ENCODE measurements around the gene GUCY2C.

Gene GUCY2C

DNA sequence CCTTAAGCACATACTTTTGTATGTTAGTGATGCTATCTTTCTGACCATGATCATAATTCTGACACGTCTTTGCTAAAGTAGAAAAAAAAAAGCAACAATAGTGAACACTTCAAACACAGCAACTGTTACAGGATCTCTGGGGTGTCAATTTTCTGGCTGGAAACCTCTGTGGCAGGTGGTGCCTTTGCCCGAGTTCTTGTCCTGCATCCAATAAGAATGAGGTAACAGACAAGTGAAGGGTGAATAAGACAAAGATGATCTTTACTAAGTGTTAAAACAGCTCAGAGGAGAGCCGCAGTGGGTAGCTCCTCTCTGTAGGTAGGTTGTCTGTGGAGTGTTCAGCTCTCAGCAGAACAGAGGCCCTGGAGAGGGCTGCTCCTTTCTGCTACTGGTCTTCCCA lies 107.8 kb downstream of the GUCY2C start:
- no peaks in the 10 kb centered on the region for H3K27me3 ChIP-seq
- no peak for DNase-seq
- TF ChIP-seq, protein P1, sequence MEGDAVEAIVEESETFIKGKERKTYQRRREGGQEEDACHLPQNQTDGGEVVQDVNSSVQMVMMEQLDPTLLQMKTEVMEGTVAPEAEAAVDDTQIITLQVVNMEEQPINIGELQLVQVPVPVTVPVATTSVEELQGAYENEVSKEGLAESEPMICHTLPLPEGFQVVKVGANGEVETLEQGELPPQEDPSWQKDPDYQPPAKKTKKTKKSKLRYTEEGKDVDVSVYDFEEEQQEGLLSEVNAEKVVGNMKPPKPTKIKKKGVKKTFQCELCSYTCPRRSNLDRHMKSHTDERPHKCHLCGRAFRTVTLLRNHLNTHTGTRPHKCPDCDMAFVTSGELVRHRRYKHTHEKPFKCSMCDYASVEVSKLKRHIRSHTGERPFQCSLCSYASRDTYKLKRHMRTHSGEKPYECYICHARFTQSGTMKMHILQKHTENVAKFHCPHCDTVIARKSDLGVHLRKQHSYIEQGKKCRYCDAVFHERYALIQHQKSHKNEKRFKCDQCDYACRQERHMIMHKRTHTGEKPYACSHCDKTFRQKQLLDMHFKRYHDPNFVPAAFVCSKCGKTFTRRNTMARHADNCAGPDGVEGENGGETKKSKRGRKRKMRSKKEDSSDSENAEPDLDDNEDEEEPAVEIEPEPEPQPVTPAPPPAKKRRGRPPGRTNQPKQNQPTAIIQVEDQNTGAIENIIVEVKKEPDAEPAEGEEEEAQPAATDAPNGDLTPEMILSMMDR (IDR thresholded peaks at IDR 0.05; ENCODE audit: low read depth, low read length) = no peak
- no peaks in the 10 kb centered on the region for H3K36me3 ChIP-seq
- no peak overlapping the region for H3K4me3 ChIP-seq (ENCODE audit: low read depth, low read length)
- H3K4me1 ChIP-seq = no peaks in the 10 kb centered on the region
- H3K9me3 ChIP-seq = no peaks in the 10 kb centered on the region

DNA sequence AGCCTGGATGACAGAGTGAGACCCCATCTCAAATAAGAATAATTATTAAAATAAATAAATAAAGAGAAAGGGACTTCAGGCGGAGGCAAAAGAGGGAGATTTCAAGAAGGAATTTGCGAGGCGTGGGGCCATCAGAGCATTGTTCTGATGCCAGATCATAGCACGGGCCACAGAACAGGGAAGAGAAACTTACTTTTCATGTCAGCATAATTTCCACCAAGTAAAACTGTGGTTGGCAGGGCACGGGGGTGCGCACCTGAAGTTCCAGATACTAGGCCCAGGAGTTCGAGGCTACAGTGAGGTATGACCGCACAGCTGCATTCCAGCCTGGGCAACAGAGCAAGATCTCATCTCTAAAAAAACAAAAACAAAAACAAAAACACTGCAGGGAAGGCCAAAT lies 117.8 kb downstream of the GUCY2C start:
- no peaks in the 10 kb centered on the region for H3K36me3 ChIP-seq
- TF ChIP-seq, protein P1 (IDR thresholded peaks at IDR 0.05; ENCODE audit: low read depth, low read length) = no peak
- H3K4me1 ChIP-seq = no peaks in the 10 kb centered on the region
- no peak overlapping the region for H3K4me3 ChIP-seq (ENCODE audit: low read depth, low read length)
- DNase-seq = no peak
- no peaks in the 10 kb centered on the region for H3K27me3 ChIP-seq
- H3K9me3 ChIP-seq = no peaks in the 10 kb centered on the region

DNA sequence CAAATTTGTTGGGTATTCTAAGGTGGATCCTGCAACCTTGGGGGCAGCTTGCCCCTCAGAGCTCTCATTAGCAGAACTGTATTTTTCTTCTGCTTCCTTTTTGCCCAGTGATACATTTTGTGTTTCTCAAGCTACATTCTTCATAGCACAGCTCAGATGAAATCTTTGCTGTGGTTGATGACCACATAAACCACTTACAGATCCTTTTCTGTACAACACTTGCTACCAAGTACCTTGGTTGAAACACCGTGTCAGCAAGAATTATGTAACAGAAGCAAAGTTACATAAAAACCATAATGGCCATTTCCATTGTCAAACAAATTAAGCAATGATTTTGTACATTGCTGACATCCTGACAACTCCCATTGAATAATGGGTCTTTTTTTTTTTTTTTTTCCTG lies 119.1 kb downstream of the GUCY2C start:
- no peaks in the 10 kb centered on the region for H3K27me3 ChIP-seq
- no peak overlapping the region for H3K4me3 ChIP-seq (ENCODE audit: low read depth, low read length)
- no peaks in the 10 kb centered on the region for H3K9me3 ChIP-seq
- H3K4me1 ChIP-seq = no peaks in the 10 kb centered on the region
- H3K36me3 ChIP-seq = no peaks in the 10 kb centered on the region
- TF ChIP-seq, protein P1 (IDR thresholded peaks at IDR 0.05; ENCODE audit: low read depth, low read length) = no peak
- no peak for DNase-seq

DNA sequence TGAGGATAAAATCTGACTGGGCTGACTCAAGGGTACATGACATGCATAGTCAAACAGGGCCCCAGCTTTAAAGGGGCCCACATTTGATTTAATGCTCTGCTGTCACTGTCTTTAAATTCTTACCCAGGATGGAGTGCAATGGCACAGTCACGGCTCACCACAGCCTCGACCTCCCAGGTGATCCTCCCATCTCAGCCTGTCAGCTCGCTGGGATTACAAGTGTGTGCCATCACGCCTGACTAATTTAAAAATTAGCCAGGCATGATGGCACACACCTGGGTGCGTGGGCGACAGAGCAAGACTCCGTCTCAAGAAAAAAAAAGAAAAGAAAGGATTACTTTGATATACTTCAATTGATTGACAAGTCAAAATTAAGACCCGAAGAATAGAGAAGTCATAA lies 119.5 kb downstream of the GUCY2C start:
- TF ChIP-seq, protein P1 (IDR thresholded peaks at IDR 0.05; ENCODE audit: low read depth, low read length) = no peak

DNA sequence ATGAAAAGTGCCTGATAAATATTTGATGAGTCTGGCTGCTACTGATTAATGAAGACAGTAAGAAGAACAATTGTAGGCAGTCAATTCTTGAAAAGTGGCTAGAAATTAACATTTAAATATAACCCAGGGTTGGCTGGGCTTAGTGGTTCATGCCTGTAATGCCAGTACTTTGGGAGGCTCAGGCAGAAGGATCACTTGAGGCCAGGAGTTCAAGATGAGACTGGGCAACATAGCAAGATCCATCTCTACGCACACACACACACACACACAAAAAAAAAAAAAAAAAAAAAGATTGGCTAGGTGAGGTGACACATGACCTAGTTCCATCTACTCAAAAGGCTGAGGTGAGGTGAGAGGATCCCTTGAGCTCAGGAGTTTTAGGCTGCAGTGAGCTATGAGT lies 120.8 kb downstream of the GUCY2C start:
- no peaks in the 10 kb centered on the region for H3K4me1 ChIP-seq
- no peak overlapping the region for H3K4me3 ChIP-seq (ENCODE audit: low read depth, low read length)
- no peaks in the 10 kb centered on the region for H3K9me3 ChIP-seq
- H3K27me3 ChIP-seq = no peaks in the 10 kb centered on the region
- no peaks in the 10 kb centered on the region for H3K36me3 ChIP-seq
- no peak for DNase-seq
- TF ChIP-seq, protein P1 (IDR thresholded peaks at IDR 0.05; ENCODE audit: low read depth, low read length) = no peak

More for the DNA sequence above, 119.5 kb downstream of the GUCY2C start:
- H3K27me3 ChIP-seq = no peaks in the 10 kb centered on the region
- no peak for DNase-seq
- H3K4me1 ChIP-seq = no peaks in the 10 kb centered on the region
- H3K36me3 ChIP-seq = no peaks in the 10 kb centered on the region
- no peaks in the 10 kb centered on the region for H3K9me3 ChIP-seq
- no peak overlapping the region for H3K4me3 ChIP-seq (ENCODE audit: low read depth, low read length)

DNA sequence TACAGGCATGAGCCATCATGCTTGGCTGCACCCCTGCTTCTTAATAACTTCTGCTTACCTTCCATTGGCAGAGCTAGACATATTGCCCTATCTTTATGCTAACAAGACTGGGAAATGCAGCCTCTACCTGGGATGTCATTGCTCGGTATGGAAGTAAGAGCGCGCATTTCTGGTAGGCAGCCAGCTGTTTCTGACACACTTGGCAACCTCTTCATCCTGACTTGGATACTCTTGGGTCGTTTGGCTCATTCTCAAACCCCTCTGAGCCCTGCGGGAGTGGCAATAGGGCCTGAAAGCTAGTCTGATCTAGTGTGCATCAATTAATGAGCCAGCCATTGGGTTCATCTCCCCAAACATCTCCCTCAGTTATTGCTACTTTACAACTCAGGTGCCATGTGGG lies 123.3 kb downstream of the GUCY2C start:
- Histone ChIP-seq H3K36me3 (no peaks in the 10 kb centered on the region), H3K4me3 (ENCODE audit: low read depth, low read length) (no peak overlapping the region), H3K4me1 (no peaks in the 10 kb centered on the region), H3K27me3 (no peaks in the 10 kb centered on the region), H3K9me3 (no peaks in the 10 kb centered on the region)
- DNase-seq = no peak
- TF ChIP-seq, protein P1 (IDR thresholded peaks at IDR 0.05; ENCODE audit: low read depth, low read length) = no peak

Measured in BE2C (cell line).